ENCODE results near the gene TRABD2B. TPM values are rescaled to one million over a fixed set of nuclear protein-coding genes. Genes with fewer than 3 reads are reported as not detected.

The TRABD2B gene
- total RNA-seq, 1 experiment from 2014 or later, result 0.05 TPM

DNA sequence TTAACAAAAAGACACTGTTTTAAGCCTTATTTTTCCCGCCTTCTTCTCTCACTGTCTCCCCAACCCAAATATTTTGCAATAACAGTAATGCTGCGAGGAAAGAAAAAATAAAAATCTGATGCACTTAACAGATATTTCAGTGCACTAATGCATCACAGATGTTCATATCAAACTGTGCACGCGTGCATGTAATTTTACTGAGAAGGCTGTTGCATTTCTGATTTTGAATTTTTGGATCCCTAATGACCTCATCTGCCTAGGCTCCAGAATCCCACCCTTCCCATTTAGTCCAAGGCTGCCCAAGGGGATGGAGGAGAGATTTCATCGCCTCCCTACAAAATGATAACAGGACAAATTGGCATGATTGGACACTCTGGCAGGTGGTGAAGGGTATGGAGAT, 5.5 kb downstream of the TRABD2B start:
- no peaks in the 10 kb centered on the region for H3K79me2 ChIP-seq (ENCODE audit: insufficient read depth, low read length)
- H3K4me3 ChIP-seq (replicated peaks in 1 of 2; ENCODE audit: low read depth in 1 of 2, low read length in 2 of 2), result no peak overlapping the region
- ChIA-PET CTCF (interaction anchor here (0.9 kb wide), 1 partner anchor 70 kb away, joined by 3 read pairs; no protein-coding TSS in a partner anchor), RAD21 (ENCODE audit: low non-redundant PET in 1 of 2, low total read pairs in 2 of 2, uncharacterized antibody in 2 of 2, unreplicated experiment in 2 of 2) (no interaction called here), POLR2A (no interaction called here)
- DNase-seq (ENCODE audit: low read depth, low spot score), result no peak
- no peak for ATAC-seq
- BruUV-seq (replicated peaks), result no TSS peak
- H3K27ac ChIP-seq (ENCODE audit: low read depth, low read length), result no peak overlapping the region
- H3K27me3 ChIP-seq (ENCODE audit: insufficient read depth, low read length), result no peaks in the 10 kb centered on the region
- H3K9me3 ChIP-seq (ENCODE audit: control insufficient read depth in 1 of 2, insufficient read depth in 1 of 2, low read depth in 1 of 2, low read length in 2 of 2), result no peaks in the 10 kb centered on the region
- H2AFZ ChIP-seq (ENCODE audit: low read depth, low read length, poor library complexity, severe bottlenecking), result no peak overlapping the region
- no peaks in the 10 kb centered on the region for H3K36me3 ChIP-seq (ENCODE audit: control insufficient read depth in 1 of 2, insufficient read depth in 2 of 2, low read length in 2 of 2)
- no peak for TF ChIP-seq FOSL1 (IDR thresholded peaks at IDR 0.05; ENCODE audit: low read depth)
- TF ChIP-seq EGR1 (IDR thresholded peaks at IDR 0.05; ENCODE audit: low read depth), result no peak
- TF ChIP-seq, protein P1, sequence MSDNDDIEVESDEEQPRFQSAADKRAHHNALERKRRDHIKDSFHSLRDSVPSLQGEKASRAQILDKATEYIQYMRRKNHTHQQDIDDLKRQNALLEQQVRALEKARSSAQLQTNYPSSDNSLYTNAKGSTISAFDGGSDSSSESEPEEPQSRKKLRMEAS (IDR thresholded peaks at IDR 0.05), result no peak
- no peak for TF ChIP-seq ZNF274 (IDR thresholded peaks at IDR 0.05; ENCODE audit: low read depth, low read length)
- TF ChIP-seq, protein P2, sequence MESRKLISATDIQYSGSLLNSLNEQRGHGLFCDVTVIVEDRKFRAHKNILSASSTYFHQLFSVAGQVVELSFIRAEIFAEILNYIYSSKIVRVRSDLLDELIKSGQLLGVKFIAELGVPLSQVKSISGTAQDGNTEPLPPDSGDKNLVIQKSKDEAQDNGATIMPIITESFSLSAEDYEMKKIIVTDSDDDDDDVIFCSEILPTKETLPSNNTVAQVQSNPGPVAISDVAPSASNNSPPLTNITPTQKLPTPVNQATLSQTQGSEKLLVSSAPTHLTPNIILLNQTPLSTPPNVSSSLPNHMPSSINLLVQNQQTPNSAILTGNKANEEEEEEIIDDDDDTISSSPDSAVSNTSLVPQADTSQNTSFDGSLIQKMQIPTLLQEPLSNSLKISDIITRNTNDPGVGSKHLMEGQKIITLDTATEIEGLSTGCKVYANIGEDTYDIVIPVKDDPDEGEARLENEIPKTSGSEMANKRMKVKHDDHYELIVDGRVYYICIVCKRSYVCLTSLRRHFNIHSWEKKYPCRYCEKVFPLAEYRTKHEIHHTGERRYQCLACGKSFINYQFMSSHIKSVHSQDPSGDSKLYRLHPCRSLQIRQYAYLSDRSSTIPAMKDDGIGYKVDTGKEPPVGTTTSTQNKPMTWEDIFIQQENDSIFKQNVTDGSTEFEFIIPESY (IDR thresholded peaks at IDR 0.05; ENCODE audit: extremely low read depth, insufficient replicate concordance, low read length), result no peak
- no peak for TF ChIP-seq ZFX (IDR thresholded peaks at IDR 0.05)
- no peak for TF ChIP-seq POLR2AphosphoS5 (IDR thresholded peaks at IDR 0.05; ENCODE audit: low read depth, low read length)
- TF ChIP-seq EZH2 (IDR thresholded peaks at IDR 0.05), result no peak
- TF ChIP-seq, protein P3, sequence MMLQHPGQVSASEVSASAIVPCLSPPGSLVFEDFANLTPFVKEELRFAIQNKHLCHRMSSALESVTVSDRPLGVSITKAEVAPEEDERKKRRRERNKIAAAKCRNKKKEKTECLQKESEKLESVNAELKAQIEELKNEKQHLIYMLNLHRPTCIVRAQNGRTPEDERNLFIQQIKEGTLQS (IDR thresholded peaks at IDR 0.05), result no peak
- no peak for TF ChIP-seq ELF1 (IDR thresholded peaks at IDR 0.05; ENCODE audit: borderline replicate concordance, low read depth)
- TF ChIP-seq, protein P4, sequence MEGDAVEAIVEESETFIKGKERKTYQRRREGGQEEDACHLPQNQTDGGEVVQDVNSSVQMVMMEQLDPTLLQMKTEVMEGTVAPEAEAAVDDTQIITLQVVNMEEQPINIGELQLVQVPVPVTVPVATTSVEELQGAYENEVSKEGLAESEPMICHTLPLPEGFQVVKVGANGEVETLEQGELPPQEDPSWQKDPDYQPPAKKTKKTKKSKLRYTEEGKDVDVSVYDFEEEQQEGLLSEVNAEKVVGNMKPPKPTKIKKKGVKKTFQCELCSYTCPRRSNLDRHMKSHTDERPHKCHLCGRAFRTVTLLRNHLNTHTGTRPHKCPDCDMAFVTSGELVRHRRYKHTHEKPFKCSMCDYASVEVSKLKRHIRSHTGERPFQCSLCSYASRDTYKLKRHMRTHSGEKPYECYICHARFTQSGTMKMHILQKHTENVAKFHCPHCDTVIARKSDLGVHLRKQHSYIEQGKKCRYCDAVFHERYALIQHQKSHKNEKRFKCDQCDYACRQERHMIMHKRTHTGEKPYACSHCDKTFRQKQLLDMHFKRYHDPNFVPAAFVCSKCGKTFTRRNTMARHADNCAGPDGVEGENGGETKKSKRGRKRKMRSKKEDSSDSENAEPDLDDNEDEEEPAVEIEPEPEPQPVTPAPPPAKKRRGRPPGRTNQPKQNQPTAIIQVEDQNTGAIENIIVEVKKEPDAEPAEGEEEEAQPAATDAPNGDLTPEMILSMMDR (IDR thresholded peaks at IDR 0.05 in 2 of 3, conservative IDR thresholded peaks at IDR 0.05 in 1 of 3; ENCODE audit: borderline replicate concordance in 1 of 3, insufficient read depth in 1 of 3, low read depth in 2 of 3, low read length in 2 of 3), result no peak
- no peak for TF ChIP-seq SRF (IDR thresholded peaks at IDR 0.05; ENCODE audit: low read depth)
- H3K4me1 ChIP-seq (ENCODE audit: control insufficient read depth in 1 of 2, insufficient read depth in 2 of 2, low read length in 2 of 2), result peaks cover 6 to 12% of the 10 kb centered on the region in 2 experiments; a peak in 3 of 4 replicates
- H3K4me2 ChIP-seq (ENCODE audit: low read length), result peak overlapping the region; percentile 27; the same call in 1 of the 2 replicates
- intact Hi-C loops (cut with micrococcal nuclease), result no loop called here
- H4K20me1 ChIP-seq (ENCODE audit: insufficient read depth), result no peaks in the 10 kb centered on the region
- H3K9me2 ChIP-seq (ENCODE audit: insufficient read depth), result no peaks in the 10 kb centered on the region
- no peak overlapping the region for H3K9ac ChIP-seq (ENCODE audit: low read length)

All from HCT116 (cell line).